Measurements from ENCODE around the gene MREG. TPM values are rescaled to one million over a fixed set of nuclear protein-coding genes. Genes with fewer than 3 reads are reported as not detected.

The MREG gene
- total RNA-seq, 2 donors from 2014 or later = 1.1 to 1.3 TPM

DNA sequence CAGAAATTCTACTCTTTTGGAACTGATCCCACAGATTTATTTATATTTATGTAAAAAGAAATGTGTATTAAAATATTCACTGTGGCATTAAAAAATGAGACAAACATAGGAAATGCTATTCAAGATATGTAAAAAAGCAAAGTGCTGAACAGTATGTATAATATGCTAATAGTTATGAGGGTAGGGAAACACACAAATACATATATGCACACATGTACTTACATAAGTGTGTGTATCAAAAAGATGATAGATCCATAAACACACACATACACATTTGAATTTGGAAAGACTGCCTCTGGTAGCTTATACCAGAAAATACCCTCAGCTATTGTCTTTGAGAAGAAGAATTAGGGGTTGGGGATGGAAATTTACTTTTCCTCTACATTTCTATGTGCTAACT, 103.2 kb downstream of the MREG start:
- intact Hi-C loops (cut with DNase I) = no loop called here
- no peak for DNase-seq
- no peak for ATAC-seq

DNA sequence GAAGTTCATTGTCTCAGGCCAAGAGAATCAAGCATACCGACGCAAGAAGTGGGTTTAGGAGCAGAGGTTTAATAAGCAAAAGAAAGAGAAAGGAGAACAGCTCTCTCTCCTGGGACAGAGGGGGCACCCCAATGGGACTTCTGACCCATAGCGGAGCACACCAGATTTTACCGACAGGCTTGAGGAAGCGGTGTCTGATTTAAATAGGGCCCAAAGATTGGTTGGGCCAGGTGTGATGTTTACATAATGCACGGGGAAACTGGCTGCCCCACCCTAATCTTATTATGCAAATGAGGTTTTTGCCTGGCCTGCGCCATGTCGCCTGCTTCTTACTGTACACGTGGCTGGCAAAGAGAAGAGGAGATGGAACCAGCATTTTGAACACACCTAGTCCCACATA, 106.2 kb downstream of the MREG start:
- intact Hi-C loops (cut with DNase I) = no loop called here
- DNase-seq (no peak), ATAC-seq (no peak)

DNA sequence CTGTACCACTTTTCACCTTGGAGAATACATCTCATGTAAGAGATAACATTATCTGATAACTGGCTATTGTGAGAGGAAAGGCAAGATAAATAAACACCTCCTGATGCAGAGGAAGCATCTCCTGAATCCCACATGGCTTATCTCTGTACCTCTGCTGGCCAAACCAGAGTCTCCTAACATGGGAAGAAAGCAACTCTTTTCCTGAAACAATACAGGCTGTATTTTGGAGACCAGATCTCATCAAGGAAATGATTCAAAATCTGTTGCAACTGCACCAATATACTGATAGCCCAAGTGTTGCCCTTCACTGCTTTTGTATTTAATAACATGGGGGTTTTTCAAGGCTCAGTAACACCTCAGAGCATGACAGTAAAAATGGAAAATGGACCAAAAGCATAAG, 106.9 kb downstream of the MREG start:
- intact Hi-C loops (cut with DNase I) = no loop called here
- ATAC-seq = no peak
- DNase-seq = no peak

DNA sequence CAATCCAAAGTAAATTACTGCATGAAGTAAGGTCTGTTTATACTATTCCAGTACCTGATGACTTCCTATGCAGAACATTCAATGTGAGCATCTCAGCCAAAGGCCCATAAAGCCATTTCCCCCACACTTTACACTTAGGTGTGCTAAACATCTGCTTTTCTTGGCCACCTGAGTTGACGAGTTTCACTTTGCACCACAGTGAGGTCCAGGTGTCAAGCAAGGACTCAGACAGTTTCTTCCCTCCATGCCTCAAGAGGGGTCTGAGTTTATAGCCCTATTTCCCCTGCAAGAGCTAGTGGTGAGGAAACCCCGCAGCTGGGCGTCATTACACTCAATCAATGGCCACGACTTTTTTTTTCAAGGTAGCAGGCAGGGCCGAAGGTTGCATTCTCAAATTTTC, 107.7 kb downstream of the MREG start:
- DNase-seq (no peak), ATAC-seq (no peak)
- intact Hi-C loops (cut with DNase I) = no loop called here

DNA sequence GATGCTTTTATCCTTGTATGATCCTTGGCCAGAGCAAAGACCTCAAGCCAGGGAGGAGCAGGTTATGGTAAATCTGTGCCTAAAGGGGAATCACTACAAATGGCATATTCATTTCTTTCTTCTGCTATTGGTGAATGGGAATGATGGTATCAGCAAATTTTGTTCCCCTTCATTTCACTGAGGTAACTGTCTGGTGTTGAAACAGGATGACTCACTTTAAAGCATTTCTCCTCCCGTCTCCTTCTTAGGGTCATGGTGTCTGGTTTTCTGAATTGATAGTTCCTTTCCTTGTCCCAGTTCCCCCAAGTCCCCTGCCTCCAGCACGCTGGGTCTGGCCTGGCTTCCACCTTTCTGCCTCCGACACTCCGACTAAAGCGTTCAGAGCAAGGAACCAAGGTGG, 109.2 kb downstream of the MREG start:
- intact Hi-C loops (cut with DNase I) = no loop called here
- peak in 1 of 2 donors; percentile 67 for ATAC-seq
- DNase-seq = no peak

DNA sequence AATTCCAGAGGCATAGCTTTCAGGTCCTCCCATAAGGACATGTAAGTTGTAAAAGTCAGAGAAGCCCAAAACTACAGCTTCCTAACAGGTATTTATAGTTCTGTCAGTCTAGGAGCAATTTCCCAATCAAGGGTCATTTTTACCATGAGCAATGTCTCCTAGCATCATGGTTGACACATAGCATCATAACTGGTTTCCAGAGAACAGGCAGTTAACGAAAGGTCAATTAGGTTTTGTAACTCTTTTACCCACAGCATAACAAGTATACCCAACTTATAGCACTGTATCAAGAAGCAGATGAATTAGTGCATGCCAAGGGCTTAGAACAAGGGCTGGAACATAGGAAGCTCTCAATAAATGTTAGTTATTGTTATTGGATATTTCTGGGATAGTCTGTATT, 110.1 kb downstream of the MREG start:
- intact Hi-C loops (cut with DNase I) = no loop called here
- no peak for ATAC-seq

DNA sequence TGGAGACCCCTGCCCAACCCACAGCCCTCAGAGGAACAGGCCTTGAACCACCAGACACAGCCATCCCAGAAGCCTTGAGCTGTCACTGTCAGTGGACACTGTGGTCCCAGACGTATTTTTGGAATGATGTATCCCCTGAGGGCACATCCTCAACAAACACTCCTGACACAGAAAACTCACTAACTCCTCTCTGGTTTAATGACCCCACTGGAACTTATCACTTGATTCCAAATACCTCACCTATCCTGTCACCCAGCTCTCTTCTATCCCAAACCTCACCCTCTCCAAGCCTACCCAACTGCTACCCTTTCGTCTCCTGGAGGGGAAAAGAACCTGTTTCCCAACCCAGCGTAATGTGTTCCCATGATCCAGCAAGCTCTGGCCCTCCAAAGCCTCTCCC, 111.6 kb downstream of the MREG start:
- intact Hi-C loops (cut with DNase I) = no loop called here
- DNase-seq (no peak), ATAC-seq (no peak)

More for the DNA sequence above, 110.1 kb downstream of the MREG start:
- DNase-seq = no peak

DNA sequence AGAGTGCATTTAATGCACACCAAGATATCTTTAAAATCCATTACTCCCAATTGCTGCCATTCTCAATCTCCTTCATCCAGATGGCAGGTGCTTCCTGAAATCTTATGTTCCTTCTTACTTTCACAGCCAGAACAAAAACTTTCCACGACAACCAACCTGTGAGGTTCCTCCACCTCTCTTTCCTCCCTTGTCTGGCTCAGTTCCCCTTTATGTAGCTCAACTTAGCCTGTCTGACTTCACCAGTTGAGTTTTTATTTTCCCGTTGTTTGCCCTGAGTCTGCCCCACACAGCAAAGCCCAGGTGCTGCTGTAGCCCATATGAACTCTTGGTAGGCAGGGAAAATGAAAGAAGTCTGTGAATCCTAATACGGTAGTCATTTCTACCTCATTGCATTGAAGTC, 112.5 kb downstream of the MREG start:
- intact Hi-C loops (cut with DNase I) = no loop called here
- ATAC-seq (no peak), DNase-seq (no peak)

DNA sequence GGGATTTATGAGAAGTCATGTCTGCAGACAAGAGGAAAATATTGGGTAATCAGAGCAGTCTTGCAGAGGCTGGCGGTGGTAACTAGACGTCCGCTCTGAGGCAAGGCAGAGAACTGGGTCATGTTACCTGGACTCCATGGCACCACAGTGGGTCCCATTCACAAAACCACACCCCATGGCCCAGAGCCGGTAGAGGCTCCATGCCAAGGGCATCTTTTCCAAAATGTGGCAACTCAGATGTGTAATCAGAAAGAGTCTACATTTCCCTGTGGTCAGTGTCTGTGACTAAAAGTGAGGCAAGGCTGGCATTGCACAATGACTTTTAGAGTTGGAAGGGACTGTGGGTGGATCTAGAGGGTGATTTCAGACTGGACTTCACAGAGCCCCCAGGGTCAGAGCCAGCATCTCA, 113.1 kb downstream of the MREG start:
- intact Hi-C loops (cut with DNase I) = no loop called here
- DNase-seq (peak; percentile 28), ATAC-seq (peak; percentile 42 to 82)

DNA sequence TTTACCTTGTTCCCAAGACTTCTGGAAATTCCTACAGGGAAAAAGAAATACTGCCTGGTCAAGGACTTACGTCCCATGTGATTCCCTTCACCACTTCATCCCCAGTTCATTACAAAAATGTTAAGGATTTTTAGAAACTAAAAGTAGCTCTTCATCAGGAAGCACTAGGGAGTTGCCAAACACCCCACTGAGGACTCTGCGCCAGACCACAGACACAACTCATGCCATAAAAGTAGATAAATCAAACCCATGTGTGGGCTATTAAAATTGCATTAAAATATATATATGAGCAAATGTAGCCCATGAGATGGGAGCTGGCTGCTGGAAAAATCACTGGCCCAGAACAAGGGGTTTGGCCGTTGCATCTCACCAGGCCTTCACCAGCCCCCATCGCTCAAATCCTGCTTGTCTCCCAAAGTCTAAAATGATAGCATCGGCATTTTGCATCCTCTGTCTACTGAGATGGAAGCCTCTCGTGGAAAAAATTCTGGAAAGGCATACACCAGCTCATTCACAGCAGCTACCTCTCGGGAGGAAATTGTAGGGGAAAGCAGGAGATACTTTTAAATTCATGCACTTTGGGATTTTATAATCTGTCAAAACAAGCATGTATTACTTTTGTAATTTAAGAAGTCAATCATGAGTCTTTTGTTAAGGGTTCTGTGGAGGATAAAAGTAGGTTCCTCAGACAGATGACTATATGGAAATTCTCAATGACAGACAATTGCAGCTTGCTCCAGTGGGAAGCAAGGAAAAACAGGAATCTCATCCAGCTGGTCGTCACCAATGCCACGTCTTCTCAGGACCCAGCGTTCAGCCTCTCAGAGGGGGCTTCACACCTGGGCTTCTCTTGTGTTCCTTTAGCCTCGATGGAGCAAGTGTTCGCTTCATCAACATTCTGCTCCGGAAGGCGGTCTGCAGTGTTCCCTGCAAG, 113.9 kb downstream of the MREG start:
- ATAC-seq (no peak), DNase-seq (no peak)
- intact Hi-C loops (cut with DNase I) = no loop called here

DNA sequence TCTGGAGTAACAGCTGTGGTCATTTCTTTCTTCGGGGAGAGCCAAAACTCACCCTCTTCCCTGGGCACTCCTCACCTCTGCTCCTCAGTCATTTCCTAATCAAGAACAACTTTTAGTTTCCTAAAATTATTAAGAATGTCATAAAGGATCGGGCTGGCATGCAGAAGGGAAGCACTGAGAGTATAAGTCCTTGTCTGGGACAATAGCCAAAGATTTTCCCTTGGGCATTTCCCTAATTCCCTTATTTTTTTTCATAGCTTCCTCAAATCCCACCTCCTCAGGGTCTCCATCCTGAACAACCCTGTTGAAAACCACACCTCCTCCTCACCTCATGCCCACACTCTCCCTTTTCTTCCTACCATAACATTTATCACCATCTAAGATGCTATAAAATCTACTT, 115.0 kb downstream of the MREG start:
- ATAC-seq = no peak
- intact Hi-C loops (cut with DNase I) = no loop called here
- no peak for DNase-seq

DNA sequence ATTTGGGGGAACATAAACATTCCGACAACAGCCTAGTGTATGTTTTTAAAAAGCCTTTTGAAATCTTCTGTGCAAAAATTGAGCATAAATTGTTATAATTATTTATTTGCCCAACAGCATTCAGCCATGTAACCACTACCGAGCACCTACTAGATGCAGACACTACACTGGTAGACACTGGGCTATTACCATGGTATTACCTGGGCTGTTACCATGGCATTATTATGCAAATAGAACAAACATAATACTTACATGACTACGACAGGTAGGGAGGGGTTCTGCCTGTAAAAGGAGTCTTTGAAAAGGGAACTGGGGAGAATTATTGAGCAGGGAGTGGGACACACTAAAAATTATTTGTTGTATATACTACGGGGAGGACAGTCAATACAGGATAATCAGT, 116.4 kb downstream of the MREG start:
- intact Hi-C loops (cut with DNase I) = no loop called here
- no peak for DNase-seq
- no peak for ATAC-seq

DNA sequence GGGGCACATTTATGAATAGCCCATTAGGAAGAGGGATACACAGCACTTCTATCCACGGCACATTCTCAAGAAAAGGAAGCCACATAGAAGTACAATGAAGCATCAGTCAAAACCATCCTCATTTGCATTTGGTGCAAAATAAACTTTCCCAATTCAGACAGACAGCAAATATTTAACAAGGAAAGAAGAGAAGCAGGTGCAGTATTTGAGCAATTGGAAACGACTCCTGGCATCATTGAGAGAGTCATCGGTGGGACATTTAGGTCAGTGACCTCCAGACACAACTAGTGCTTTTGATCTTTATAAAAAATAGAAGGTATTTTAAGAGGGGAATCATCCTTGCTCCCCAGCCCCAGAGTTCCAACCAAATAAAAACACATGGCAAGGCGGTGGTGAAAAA, 118.0 kb downstream of the MREG start:
- DNase-seq (no peak), ATAC-seq (no peak)
- intact Hi-C loops (cut with DNase I) = no loop called here

Other genes starting within 250 kb of the MREG start
- 10 to 100 TPM in 1 of 2 donors, 1 to 10 TPM in 1; 5.9 to 14.6 TPM for gene PECR, start 68.3 kb upstream of the MREG start, total RNA-seq
- under 1 TPM; 0.13 to 0.27 TPM for gene TMEM169, start 68.4 kb upstream of the MREG start, total RNA-seq
- 100 to 1,000 TPM; 114 to 148 TPM for gene XRCC5, start 95.8 kb upstream of the MREG start, total RNA-seq

Data from left cardiac atrium (tissue), 4 donors.